T47D (cell line): ENCODE results near the gene RBM15.
A peak's percentile ranks its signal among the peaks of the same experiment; 100 is the strongest.

Experiments used
- DNase-seq, 2 experiments: peaks; one replicate each; pipeline versions ENCODE4 v3.0.0 to v3.0.0-alpha.2; 2011 to 2012; ENCODE audit warnings: low read depth in 1 of 2, low spot score in 1 of 2
- JUND ChIP-seq: IDR thresholded peaks from 2 replicates; pipeline ENCODE4 v1.6.1; 2012; ENCODE audit warnings: low read depth
- in situ Hi-C: cut with HindIII; loops from 2 replicates; pipeline ENCODE4 v1.10.0; 2016; ENCODE audit warnings: low sequenced_read_pairs, low pct_unique_long_range_greater_than_20kb

Gene RBM15

GRCh38 chr1:110347182-110347893 lies 8.2 kb downstream of the RBM15 start:
- in situ Hi-C loops, result no loop called here
- no peak for DNase-seq
- TF ChIP-seq JUND, result no peak

- no peak for DNase-seq
- in situ Hi-C loops, result no loop called here
- no peak for TF ChIP-seq JUND
These were observed 8.9 kb downstream of the RBM15 start for GRCh38 chr1:110348050-110348449.

GRCh38 chr1:110348771-110349170 lies 9.6 kb downstream of the RBM15 start:
- DNase-seq, result no peak
- in situ Hi-C loops, result no loop called here
- no peak for TF ChIP-seq JUND

GRCh38 chr1:110350360-110350759 lies 11.2 kb downstream of the RBM15 start:
- TF ChIP-seq JUND, result no peak
- DNase-seq, result no peak
- in situ Hi-C loops, result no loop called here

- in situ Hi-C loops, result no loop called here
- no peak for TF ChIP-seq JUND
- DNase-seq, result no peak
These were observed 16.1 kb downstream of the RBM15 start for GRCh38 chr1:110355321-110355720.

- peak; percentile 69 for TF ChIP-seq JUND
- in situ Hi-C loops, result no loop called here
- peak; percentile 43 to 75 for DNase-seq
These were observed 17.2 kb downstream of the RBM15 start for GRCh38 chr1:110356379-110356778.

GRCh38 chr1:110360431-110360830 lies 21.3 kb downstream of the RBM15 start:
- no peak for DNase-seq
- in situ Hi-C loops, result no loop called here
- TF ChIP-seq JUND, result no peak

GRCh38 chr1:110361856-110362255 lies 22.7 kb downstream of the RBM15 start:
- no peak for TF ChIP-seq JUND
- in situ Hi-C loops, result no loop called here
- DNase-seq, result no peak

GRCh38 chr1:110364221-110364620 lies 25.0 kb downstream of the RBM15 start:
- in situ Hi-C loops, result no loop called here
- no peak for DNase-seq
- no peak for TF ChIP-seq JUND

GRCh38 chr1:110370827-110371226 lies 31.6 kb downstream of the RBM15 start:
- DNase-seq, result no peak
- in situ Hi-C loops, result no loop called here
- no peak for TF ChIP-seq JUND

- no peak for DNase-seq
- TF ChIP-seq JUND, result no peak
- in situ Hi-C loops, result no loop called here
These were observed 36.3 kb downstream of the RBM15 start for GRCh38 chr1:110375490-110375889.

GRCh38 chr1:110380672-110381283 lies 41.6 kb downstream of the RBM15 start:
- in situ Hi-C loops, result no loop called here
- no peak for TF ChIP-seq JUND
- no peak for DNase-seq

- TF ChIP-seq JUND, result no peak
- DNase-seq, result no peak
- in situ Hi-C loops, result no loop called here
These were observed 44.2 kb downstream of the RBM15 start for GRCh38 chr1:110383251-110383990.
